HG03521 (cell line): ENCODE data around the gene PIGL.

Source experiments
- ATAC-seq: cut with Tn5 transposase; IDR thresholded peaks from one replicate; pipeline ENCODE4 v1.9.1; 2021; ENCODE audit warnings: mild to moderate bottlenecking, moderate library complexity; ENCODE audit not compliant: unreplicated experiment

Gene PIGL

GRCh38 chr17:16352303-16352666, 135.3 kb downstream of the PIGL start:
- no peak for ATAC-seq

GRCh38 chr17:16352667-16353316, 135.8 kb downstream of the PIGL start:
- ATAC-seq, result peak; percentile 33

- peak; percentile 66 for ATAC-seq
Measured at GRCh38 chr17:16353317-16354174, 136.5 kb downstream of the PIGL start, which contains the start of gene CENPV. Gene CENPV (minus strand): TSS chr17:16353469. CDS start chr17:16353436, 33 bp downstream.

GRCh38 chr17:16354585-16354984, 137.6 kb downstream of the PIGL start:
- no peak for ATAC-seq

GRCh38 chr17:16358394-16358793, 141.4 kb downstream of the PIGL start:
- no peak for ATAC-seq

GRCh38 chr17:16361874-16362273, 144.9 kb downstream of the PIGL start:
- ATAC-seq, result no peak

GRCh38 chr17:16363749-16364536, 146.9 kb downstream of the PIGL start:
- ATAC-seq, result peak; percentile 79

- no peak for ATAC-seq
Measured at GRCh38 chr17:16364625-16365024, 147.6 kb downstream of the PIGL start.

GRCh38 chr17:16371742-16372141, 154.7 kb downstream of the PIGL start:
- no peak for ATAC-seq

- no peak for ATAC-seq
Measured at GRCh38 chr17:16374146-16374938, 157.3 kb downstream of the PIGL start.
